H1 (cell line): Measurements from ENCODE around the gene DPF3. TPM values are rescaled to one million over a fixed set of nuclear protein-coding genes. Genes with fewer than 3 reads are reported as not detected.

Experiments used
- CTCF ChIA-PET: fragments of 300-600 bp; sonication (Branson Sonifier 250); formaldehyde crosslinking; loops from one replicate; lab custom pipeline; 2021; ENCODE audit not compliant: partially characterized antibody; lab: Charles Lee
- POLR2A ChIA-PET: fragments of 300-600 bp; sonication (Branson Sonifier 250); formaldehyde crosslinking; loops from one replicate; lab custom pipeline; 2021; ENCODE audit warnings: inconsistent platforms; ENCODE audit not compliant: partially characterized antibody; lab: Charles Lee
- DNase-seq, 2 experiments: peaks; one replicate each; pipeline versions ENCODE4 v3.0.0 to v3.0.0-alpha.2; 2010 to 2022; ENCODE audit warnings: low spot score in 2 of 2, low read depth in 1 of 2, mixed read lengths in 1 of 2
- FAIRE-seq: peaks from 2 replicates; lab custom pipeline; 2011; peaks lifted over from hg19 to GRCh38; lab: Jason Lieb, UNC
- H2AFZ ChIP-seq: 2 replicates; pipeline ENCODE4 v1.8.1; 2012; ENCODE audit warnings: low read length, inconsistent platforms
- H2AK5ac ChIP-seq: 2 replicates; pipeline ENCODE4 v1.6.1; 2013; ENCODE audit warnings: low read depth, low read length
- H2BK120ac ChIP-seq: replicated peaks from 2 replicates; pipeline ENCODE3; 2013; ENCODE audit warnings: low read depth, low read length, inconsistent platforms
- H2BK12ac ChIP-seq: 2 replicates; pipeline ENCODE4 v1.6.1; 2013; ENCODE audit warnings: low read depth, low read length
- H2BK15ac ChIP-seq: 2 replicates; pipeline ENCODE4 v1.6.1; 2013; ENCODE audit warnings: low read length
- H2BK20ac ChIP-seq: 2 replicates; pipeline ENCODE4 v1.6.1; 2013; ENCODE audit warnings: low read length
- H2BK5ac ChIP-seq: 2 replicates; pipeline ENCODE4 v1.6.1; 2013; ENCODE audit warnings: low read depth, low read length
- H3K14ac ChIP-seq: 2 replicates; pipeline ENCODE4 v1.6.1; 2013; ENCODE audit warnings: inconsistent platforms; ENCODE audit not compliant: insufficient read length
- H3K18ac ChIP-seq: 2 replicates; pipeline ENCODE4 v1.6.1; 2013; ENCODE audit warnings: low read length; ENCODE audit errors: extremely low read depth
- H3K23ac ChIP-seq: 2 replicates; pipeline ENCODE4 v1.6.1; 2013; ENCODE audit warnings: inconsistent platforms; ENCODE audit not compliant: insufficient read length
- H3K23me2 ChIP-seq: 2 replicates; pipeline ENCODE4 v1.6.1; 2013; ENCODE audit warnings: low read depth, low read length
- H3K27ac ChIP-seq: 2 replicates; pipeline ENCODE4 v1.6.1; 2011; ENCODE audit warnings: low read depth, low read length, inconsistent platforms
- H3K27me3 ChIP-seq, 4 experiments: replicated peaks in 1 of 4; 1 replicate in 1 of 4; 2 replicates in 3 of 4; pipeline versions ENCODE4 v1.6.1 to v1.8.1; 2011 to 2013; ENCODE audit warnings: low read length in 3 of 4, mild to moderate bottlenecking in 3 of 4, inconsistent platforms in 2 of 4, mixed read lengths in 2 of 4, moderate library complexity in 1 of 4; ENCODE audit not compliant: control insufficient read depth in 3 of 4, insufficient read depth in 3 of 4; ENCODE audit errors: extremely low read depth in 1 of 4
- H3K36me3 ChIP-seq, 4 experiments: 2 replicates each; pipeline versions ENCODE4 v1.6.1 to v1.8.1; 2011 to 2013; ENCODE audit warnings: mild to moderate bottlenecking in 4 of 4, low read length in 3 of 4, moderate library complexity in 2 of 4, control low read depth in 1 of 4, inconsistent platforms in 1 of 4; ENCODE audit not compliant: insufficient read depth in 4 of 4, control insufficient read depth in 2 of 4
- H3K4ac ChIP-seq: replicated peaks from 2 replicates; pipeline ENCODE3; 2013; ENCODE audit warnings: low read length, low read depth, mixed read lengths, inconsistent platforms; ENCODE audit not compliant: insufficient read length
- H3K4me1 ChIP-seq, 4 experiments: replicated peaks in 1 of 4; 1 replicate in 1 of 4; 2 replicates in 3 of 4; pipeline versions ENCODE4 v1.6.1 to v1.8.1; 2011 to 2013; ENCODE audit warnings: low read length in 3 of 4, inconsistent platforms in 2 of 4, mixed read lengths in 1 of 4; ENCODE audit not compliant: insufficient read depth in 4 of 4, control insufficient read depth in 3 of 4
- H3K4me2 ChIP-seq, 2 experiments: 2 replicates each; pipeline versions ENCODE4 v1.6.1 to v1.8.1; 2011 to 2013; ENCODE audit warnings: low read depth in 2 of 2, low read length in 2 of 2, control low read depth in 1 of 2, inconsistent platforms in 1 of 2, mild to moderate bottlenecking in 1 of 2; ENCODE audit not compliant: insufficient read depth in 1 of 2
- H3K4me3 ChIP-seq, 4 experiments: fragments of 200-600, 300-600 bp in 1 of 4; sonication (generic), shearing (Covaris generic), sonication (Bioruptor Twin) in 1 of 4; 2 replicates each; pipeline versions ENCODE4 v1.5.1 to v1.8.1; 2011 to 2016; ENCODE audit warnings: low read length in 4 of 4, low read depth in 3 of 4, control low read depth in 2 of 4, inconsistent platforms in 2 of 4, mild to moderate bottlenecking in 2 of 4, mixed read lengths in 1 of 4, moderate library complexity in 1 of 4; ENCODE audit not compliant: insufficient read depth in 2 of 4; ENCODE audit errors: extremely low read depth in 1 of 4
- H3K56ac ChIP-seq: replicated peaks from 2 replicates; pipeline ENCODE3; 2013; ENCODE audit warnings: low read depth, mild to moderate bottlenecking, mixed read lengths, low read length, inconsistent platforms; ENCODE audit not compliant: insufficient read length
- H3K79me1 ChIP-seq: 2 replicates; pipeline ENCODE4 v1.6.1; 2013; ENCODE audit warnings: low read depth, low read length, control low read depth
- H3K79me2 ChIP-seq, 2 experiments: 2 replicates each; pipeline versions ENCODE4 v1.6.1 to v1.8.1; 2012 to 2013; ENCODE audit warnings: low read length in 2 of 2, mild to moderate bottlenecking in 2 of 2, inconsistent platforms in 1 of 2; ENCODE audit not compliant: insufficient read depth in 2 of 2, control insufficient read depth in 1 of 2
- H3K9ac ChIP-seq, 4 experiments: replicated peaks in 1 of 4; 1 replicate in 1 of 4; 2 replicates in 3 of 4; pipeline versions ENCODE4 v1.6.1 to v1.8.1; 2011 to 2013; ENCODE audit warnings: low read depth in 3 of 4, low read length in 3 of 4, control low read depth in 2 of 4, mild to moderate bottlenecking in 2 of 4, moderate library complexity in 2 of 4, inconsistent platforms in 1 of 4; ENCODE audit errors: extremely low read depth in 1 of 4
- H3K9me3 ChIP-seq, 2 experiments: 2 replicates each; pipeline versions ENCODE4 v1.6.1 to v1.8.1; 2012 to 2013; ENCODE audit warnings: mild to moderate bottlenecking in 2 of 2, moderate library complexity in 2 of 2, control low read depth in 1 of 2, inconsistent platforms in 1 of 2, low read depth in 1 of 2, low read length in 1 of 2, mixed read lengths in 1 of 2; ENCODE audit not compliant: insufficient read depth in 2 of 2
- H4K20me1 ChIP-seq, 2 experiments: replicated peaks in 1 of 2; 2 replicates each; pipeline versions ENCODE3 to v1.8.1; 2011 to 2013; ENCODE audit warnings: inconsistent platforms in 2 of 2, low read length in 2 of 2, mild to moderate bottlenecking in 1 of 2; ENCODE audit not compliant: insufficient read depth in 2 of 2, control insufficient read depth in 1 of 2
- H4K5ac ChIP-seq: 2 replicates; pipeline ENCODE4 v1.6.1; 2013; ENCODE audit warnings: low read length, low read depth, mixed read lengths, inconsistent platforms; ENCODE audit not compliant: insufficient read length
- H4K8ac ChIP-seq: 2 replicates; pipeline ENCODE4 v1.8.0; 2013; ENCODE audit warnings: mild to moderate bottlenecking, moderate library complexity, low read length, inconsistent platforms; ENCODE audit not compliant: insufficient read depth; ENCODE audit errors: extremely low read depth
- H4K91ac ChIP-seq: replicated peaks from 2 replicates; pipeline ENCODE3; 2013; ENCODE audit warnings: low read length, mixed read lengths, inconsistent platforms; ENCODE audit not compliant: insufficient read length
- ASH2L ChIP-seq: fragments of 200-600, 300-600 bp; sonication (generic); IDR thresholded peaks from one replicate; pipeline ENCODE4 v1.7.1; 2017; ENCODE audit warnings: low read length
- ATF2 ChIP-seq: IDR thresholded peaks from 2 replicates; pipeline ENCODE4 v1.6.1; 2012; ENCODE audit warnings: low read length, inconsistent platforms
- CBX5 ChIP-seq: fragments of 300-800, 300-1000 bp; sonication (generic); IDR thresholded peaks from 2 replicates; pipeline ENCODE4 v1.7.1; 2016; ENCODE audit warnings: antibody characterized with exemption, low read length, low read depth
- CHD2 ChIP-seq: IDR thresholded peaks from 2 replicates; pipeline ENCODE4 v1.6.1; 2012; ENCODE audit warnings: low read length, improper control_type of control experiment
- HDAC2 ChIP-seq, 2 experiments: fragments of 300-600 bp in 1 of 2; sonication (generic) in 1 of 2; IDR thresholded peaks; 2 replicates each; pipeline ENCODE4 v1.6.1; 2011 to 2012; ENCODE audit warnings: low read depth in 2 of 2, low read length in 2 of 2, mild to moderate bottlenecking in 2 of 2, moderate library complexity in 2 of 2, borderline replicate concordance in 1 of 2, inconsistent platforms in 1 of 2
- JUN ChIP-seq: IDR thresholded peaks from 2 replicates; pipeline ENCODE4 v1.6.1; 2011; ENCODE audit warnings: low read depth, mild to moderate bottlenecking, improper control_type of control experiment, low read length
- JUND ChIP-seq: IDR thresholded peaks from 2 replicates; pipeline ENCODE4 v1.6.1; 2011; ENCODE audit warnings: mild to moderate bottlenecking, improper control_type of control experiment, low read length
- KDM4A ChIP-seq: IDR thresholded peaks from one replicate; pipeline ENCODE4 v1.7.1; 2012; ENCODE audit warnings: low read depth, mild to moderate bottlenecking, moderate library complexity, low read length, inconsistent platforms; ENCODE audit not compliant: severe bottlenecking
- POLR2A ChIP-seq, 2 experiments: IDR thresholded peaks; 1 replicate in 1 of 2; 2 replicates in 1 of 2; pipeline ENCODE4 v1.6.1; 2011; ENCODE audit warnings: low read depth in 2 of 2, low read length in 2 of 2, mild to moderate bottlenecking in 2 of 2; ENCODE audit errors: control extremely low read depth in 1 of 2
- TCF12 ChIP-seq: IDR thresholded peaks from 2 replicates; pipeline ENCODE4 v1.6.1; 2011; ENCODE audit warnings: low read depth, mild to moderate bottlenecking, low read length
- WGBS, 2 experiments: shearing (Covaris generic) in 1 of 2; methylation state at CpG; one replicate each; pipeline versions ENCODE4 v1.1.6 to v1.1.7; 2013 to 2015; ENCODE audit warnings: low lambda C conversion rate in 2 of 2, mixed read lengths in 2 of 2, inconsistent platforms in 1 of 2, low coverage in 1 of 2, missing lambda C conversion rate in 1 of 2; ENCODE audit not compliant: insufficient replicate concordance in 2 of 2, insufficient coverage in 1 of 2, insufficient read length in 1 of 2; ENCODE audit errors: extremely low coverage in 1 of 2, missing lambda C conversion rate in 1 of 2; 5-methylcytosine and 5-hydroxymethylcytosine counted together
- polyA plus RNA-seq, 7 experiments: library from polyadenylated mRNA; depleted of rRNA in 3 of 7; stranded (reverse) in 5 of 7; unstranded in 2 of 7; fragments of >200 nt in 5 of 7; fragments of 200-250 nt in 2 of 7; gene quantifications; 1 replicate in 5 of 7; 2 replicates in 1 of 7; 4 replicates in 1 of 7; pipeline versions ENCODE4 v1.2.1 to v1.2.3, GENCODE V29; 2011 to 2013; ENCODE audit warnings: missing spikeins in 2 of 7, mixed read lengths in 2 of 7
- total RNA-seq: library from RNA; stranded (reverse); fragmentation: NEBNext Ultra II Directional; extraction: Animal tissue kit (Norgen Biotek cat#: 25700); gene quantifications from 2 replicates; pipeline ENCODE4 v1.2.1, GENCODE V29; 2021

Gene DPF3
- total and polyA plus RNA-seq, 2 of the 8 experiments (the other 6 are each of a cell fraction or from before 2014, with no cell fraction given), result 0.19 TPM; not detected in 1

GRCh38 chr14:72830356-72830755 is 63.5 kb downstream of the DPF3 start:
- DNase-seq (no peak), FAIRE-seq (no peak)
- Histone ChIP-seq H3K23ac (no peak overlapping the region), H3K4me3 (no peak overlapping the region), H3K27ac (no peak overlapping the region), H2BK20ac (no peak overlapping the region), H3K36me3 (no peaks in the 10 kb centered on the region), H3K4me2 (0 out of 4 replicates have a peak overlapping the region, but pooled peaks of 1 of the 2 experiments have one; percentile 4), H3K9ac (no peak overlapping the region), H3K23me2 (no peaks in the 10 kb centered on the region), H3K14ac (no peak overlapping the region), H3K9me3 (no peaks in the 10 kb centered on the region), H3K56ac (no peak overlapping the region), H2BK120ac (no peak overlapping the region), H4K8ac (no peak overlapping the region), H3K18ac (no peak overlapping the region), H3K4ac (no peak overlapping the region), H2BK12ac (no peak overlapping the region; the same call in 1 of the 2 replicates), H3K79me2 (no peaks in the 10 kb centered on the region), H3K79me1 (no peaks in the 10 kb centered on the region), H2AK5ac (no peak overlapping the region), H4K91ac (no peak overlapping the region), H4K20me1 (no peaks in the 10 kb centered on the region), H3K4me1 (peaks cover 0 to 6% (median under 1%) of the 10 kb centered on the region in 4 experiments; a peak in 3 of 7 replicates), H2BK5ac (no peak overlapping the region), H2BK15ac (no peak overlapping the region), H3K27me3 (no peaks in the 10 kb centered on the region; a peak in 1 of 7 replicates), H2AFZ (no peak overlapping the region), H4K5ac (no peak overlapping the region)
- 91% methylated on average over 4 of the region's 4 CpGs; no CpG with 5 or more reads in 1 of the 2 experiments for WGBS, 2 experiments
- ChIA-PET CTCF (interaction anchor here (1.0 to 1.2 kb wide), 4 partner anchors 34 to 315 kb away, joined by 3 to 4 read pairs (median 3); no protein-coding TSS in a partner anchor), POLR2A (no interaction called here)
- TF ChIP-seq KDM4A (no peak), JUND (no peak), HDAC2 (IDR thresholded peaks at IDR 0.05; ENCODE audit: borderline replicate concordance in 1 of 2, low read depth in 2 of 2, low read length in 2 of 2) (no peak), ATF2 (no peak), TCF12 (no peak), CBX5 (no peak), JUN (no peak), POLR2A (IDR thresholded peaks at IDR 0.05; ENCODE audit: control extremely low read depth in 1 of 2, low read depth in 2 of 2, low read length in 2 of 2) (no peak), ASH2L (no peak), CHD2 (no peak)
